Transverse colon (tissue), 3 donors: ENCODE measurements around the gene SCN8A.

Experiments used
- CTCF ChIP-seq, 5 experiments: fragments of 200-600 bp in 3 of 5; fragments of 450-650 bp in 2 of 5; sonication (generic) in 3 of 5; IDR thresholded peaks; 1 replicate in 2 of 5; 2 replicates in 3 of 5; pipeline ENCODE4 v1.5.1; 2016 to 2017; ENCODE audit warnings: antibody characterized with exemption in 5 of 5, inconsistent platforms in 3 of 5, mild to moderate bottlenecking in 2 of 5, moderate library complexity in 1 of 5
- POLR2A ChIP-seq: fragments of 450-650 bp; IDR thresholded peaks from one replicate; pipeline ENCODE4 v1.6.1; 2016; ENCODE audit warnings: antibody characterized with exemption, mild to moderate bottlenecking, moderate library complexity

- TF ChIP-seq POLR2A (no peak), CTCF (IDR thresholded peaks at IDR 0.05) (no peak)
These were observed 86.4 kb downstream of the SCN8A start for GRCh38 chr12:51677284-51677968.
